Measurements from ENCODE around the gene PTPRA.

- no peak for TF ChIP-seq POLR2A (IDR thresholded peaks at IDR 0.05; ENCODE audit: low read depth, low read length)
- TF ChIP-seq POLR2AphosphoS5 (IDR thresholded peaks at IDR 0.05; ENCODE audit: low read depth, low read length) = no peak
These were observed 211.7 kb downstream of the PTPRA start for GRCh38 chr20:3084986-3085360.

Measured in GM12892 (cell line).